GOT3 (cell line): Measurements from ENCODE around the gene MAGI2.
"Not testable (repeated sequence)": the region's sequence is repeated elsewhere in the genome, so short reads cannot be mapped to it uniquely, and the experiment has no call there.

ENCODE experiments used
- DNase-seq: peaks from one replicate; lab custom pipeline; 2025; ENCODE audit warnings: mixed read lengths; lab: John Stamatoyannopoulos, UW

MAGI2 gene

GRCh38 chr7:78038465-78039080 lies 1414.9 kb downstream of the MAGI2 start:
- DNase-seq, result no peak

DNA sequence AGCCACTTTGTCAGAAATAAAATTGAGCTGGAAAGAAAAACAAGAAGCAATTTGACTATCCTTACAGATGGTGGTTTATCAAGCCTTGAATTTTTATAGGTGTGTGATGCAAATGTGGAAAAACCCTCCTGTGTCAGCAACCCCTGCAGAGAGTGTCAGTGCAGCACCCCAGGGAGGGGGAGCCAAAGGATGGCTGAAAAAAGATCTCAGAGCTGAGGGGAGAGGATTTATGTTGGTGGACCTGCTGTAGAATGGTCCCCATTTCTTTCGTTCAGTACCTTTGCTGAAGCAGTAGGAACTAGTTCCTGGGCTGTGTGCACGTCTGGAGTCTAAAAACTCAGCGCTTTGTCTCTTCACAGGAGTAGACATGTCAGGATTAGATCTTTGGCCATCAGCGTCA lies 1415.9 kb downstream of the MAGI2 start:
- no peak for DNase-seq

GRCh38 chr7:78033410-78033809 lies 1420.1 kb downstream of the MAGI2 start:
- no peak for DNase-seq

- DNase-seq, result no peak
These were observed 1427.0 kb downstream of the MAGI2 start for GRCh38 chr7:78026492-78026891.

- DNase-seq, result no peak
These were observed 1428.9 kb downstream of the MAGI2 start for GRCh38 chr7:78024591-78024990.

GRCh38 chr7:78023191-78023590 lies 1430.3 kb downstream of the MAGI2 start:
- no peak for DNase-seq

- no peak for DNase-seq
These were observed 1431.3 kb downstream of the MAGI2 start for GRCh38 chr7:78022165-78022564.

- no peak for DNase-seq
These were observed 1432.6 kb downstream of the MAGI2 start for GRCh38 chr7:78020874-78021249.

DNA sequence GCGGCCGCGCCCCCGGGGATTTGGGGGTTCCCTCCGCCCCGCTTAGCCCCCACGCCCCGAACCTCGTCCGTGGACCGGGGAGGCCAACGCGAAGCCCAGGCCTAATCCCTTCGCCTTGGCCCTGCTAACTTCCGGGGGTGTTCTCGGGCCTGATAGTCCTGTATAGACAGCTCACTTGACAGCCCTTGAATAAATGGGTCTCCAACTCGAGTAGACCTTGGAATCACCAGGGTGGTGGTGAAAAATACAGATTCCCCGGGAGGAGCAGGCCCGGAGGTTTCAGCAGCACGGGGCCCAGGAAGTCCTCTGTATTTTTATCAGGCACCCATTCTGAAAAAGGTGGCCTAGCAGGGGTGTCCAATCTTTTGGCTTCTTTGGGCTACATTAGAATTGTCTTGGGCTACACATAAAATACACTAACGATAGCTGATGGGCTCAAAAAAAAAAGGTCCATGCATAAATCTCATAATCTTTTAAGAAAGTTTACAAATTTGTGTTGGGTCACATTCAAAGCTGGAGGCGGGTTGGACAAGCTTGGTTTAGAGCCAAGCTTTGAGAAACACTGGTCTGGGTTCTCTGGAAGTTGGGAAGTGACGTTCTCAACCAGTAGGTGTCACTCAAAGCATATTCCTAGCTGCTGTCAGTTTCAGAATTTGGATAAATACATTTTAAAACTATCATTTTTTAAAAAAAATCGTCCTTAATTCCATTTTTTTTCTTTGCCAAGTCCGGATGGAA lies 1433.2 kb downstream of the MAGI2 start:
- DNase-seq, result no peak

DNA sequence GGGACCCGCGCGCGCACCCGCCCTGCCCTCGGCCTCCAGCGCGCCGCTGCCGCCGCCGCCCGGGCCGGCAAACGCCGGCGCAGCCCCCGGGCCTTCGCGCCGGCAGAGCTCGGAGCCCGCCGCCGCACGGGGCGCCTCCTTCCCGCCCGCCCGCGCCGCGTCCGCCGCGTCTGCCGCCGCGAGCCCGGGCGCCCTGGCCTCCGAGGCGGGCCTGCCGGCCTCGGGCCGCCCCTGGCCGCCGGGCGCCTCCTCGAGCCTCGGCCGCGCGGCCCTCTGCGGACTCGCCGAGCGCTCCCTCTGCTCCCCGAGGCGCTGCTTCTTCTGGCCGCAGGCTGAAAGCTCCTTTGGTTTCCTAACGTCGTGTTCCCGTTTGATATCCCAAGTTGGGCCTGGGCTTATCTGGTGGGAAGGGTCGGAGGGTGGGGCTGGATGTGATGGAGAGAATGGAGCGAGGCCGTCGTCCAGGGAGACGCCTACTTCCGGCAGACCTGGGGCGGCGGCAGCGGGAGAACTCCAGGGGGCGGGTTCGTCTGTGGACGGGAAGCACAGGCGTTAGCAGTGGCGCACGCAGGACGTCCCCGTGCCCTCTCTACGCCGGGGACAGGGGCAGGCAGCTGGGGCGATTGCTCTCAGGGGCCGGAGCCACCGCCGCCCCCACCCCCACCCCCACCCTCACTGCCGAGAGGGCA lies 1433.9 kb downstream of the MAGI2 start:
- DNase-seq, result peak; percentile 52

DNA sequence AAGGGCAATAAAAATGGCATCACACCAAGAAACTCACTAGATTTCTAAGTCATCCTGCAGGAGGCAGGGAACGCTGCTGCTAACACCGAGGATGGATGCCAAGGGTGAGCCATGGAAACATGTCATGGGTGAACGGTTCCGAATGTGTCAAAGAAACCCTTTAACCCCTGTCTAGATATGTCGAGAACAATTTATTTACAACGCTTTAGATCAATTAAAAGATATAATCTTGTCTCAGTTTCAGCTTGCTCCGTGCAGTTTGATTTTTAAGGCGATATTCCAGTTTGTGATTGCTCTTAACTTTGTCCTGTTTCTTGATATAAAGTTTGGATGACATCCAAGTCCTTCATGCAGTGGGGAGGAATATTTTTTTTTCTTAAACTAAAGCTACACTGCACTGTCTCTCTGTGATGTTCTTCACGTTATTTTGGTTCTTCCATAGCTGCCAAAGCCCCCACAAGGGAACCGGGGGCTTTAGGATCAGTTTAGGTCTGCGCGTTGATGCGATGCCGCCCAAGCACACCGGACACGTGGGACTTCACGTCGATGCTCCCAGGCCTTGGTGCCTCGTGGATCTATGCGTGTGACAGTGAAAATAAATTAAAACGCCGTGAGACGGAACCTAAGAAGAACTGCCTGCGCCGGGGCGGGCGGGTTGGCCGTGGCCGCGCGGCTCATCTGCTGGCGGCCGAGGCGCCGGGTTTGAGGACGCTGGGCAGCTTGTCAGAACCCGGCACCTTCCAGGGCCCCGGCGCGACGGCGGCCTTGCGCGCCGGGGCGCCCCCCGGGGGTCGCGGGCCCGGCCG lies 1434.6 kb downstream of the MAGI2 start:
- DNase-seq, result no peak

GRCh38 chr7:78017591-78018100 lies 1435.8 kb downstream of the MAGI2 start:
- no peak for DNase-seq

- DNase-seq, result no peak
These were observed 1437.8 kb downstream of the MAGI2 start for GRCh38 chr7:78015574-78016260.

DNA sequence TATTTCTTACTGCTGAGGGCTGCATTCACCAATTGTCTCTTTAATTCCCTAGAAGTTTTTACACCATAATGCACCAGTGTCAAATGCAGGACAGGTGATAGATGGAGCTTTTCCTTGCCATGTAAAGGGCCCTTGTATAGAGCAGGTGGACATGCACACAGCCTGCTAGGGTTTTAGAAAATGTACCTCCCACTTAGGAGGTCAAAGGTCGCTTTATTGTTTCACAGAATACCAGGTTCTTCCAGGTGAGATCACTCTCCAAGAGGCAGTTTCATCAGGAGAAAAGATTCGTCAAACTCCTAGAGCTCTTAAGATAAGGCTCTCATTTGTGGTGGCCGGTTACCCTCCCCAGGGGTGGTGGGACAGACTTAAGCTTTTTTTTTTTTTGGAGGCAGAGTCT lies 1439.1 kb downstream of the MAGI2 start:
- no peak for DNase-seq

DNA sequence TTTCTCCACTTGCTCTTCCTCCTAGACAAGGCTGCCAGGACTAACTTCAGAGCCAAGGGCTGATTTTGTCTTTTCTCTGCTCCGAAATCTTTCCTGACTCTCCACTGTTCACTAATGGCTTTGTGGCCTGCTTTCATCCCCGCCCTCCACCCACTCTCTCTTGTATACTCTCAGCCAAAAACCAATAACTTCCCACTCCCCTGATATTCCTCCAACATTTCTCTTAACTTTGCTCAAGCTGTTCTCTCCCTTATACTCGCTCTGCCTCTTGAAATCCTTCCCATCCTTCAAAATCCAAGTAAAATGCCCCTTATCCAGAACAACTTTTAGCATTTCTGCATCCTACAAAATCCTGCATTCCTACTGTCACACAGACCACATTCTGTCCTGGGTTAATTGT lies 1440.1 kb downstream of the MAGI2 start:
- no peak for DNase-seq

GRCh38 chr7:78011642-78012041 lies 1441.8 kb downstream of the MAGI2 start:
- DNase-seq, result no peak

- no peak for DNase-seq
These were observed 1446.2 kb downstream of the MAGI2 start for GRCh38 chr7:78007231-78007630.

DNA sequence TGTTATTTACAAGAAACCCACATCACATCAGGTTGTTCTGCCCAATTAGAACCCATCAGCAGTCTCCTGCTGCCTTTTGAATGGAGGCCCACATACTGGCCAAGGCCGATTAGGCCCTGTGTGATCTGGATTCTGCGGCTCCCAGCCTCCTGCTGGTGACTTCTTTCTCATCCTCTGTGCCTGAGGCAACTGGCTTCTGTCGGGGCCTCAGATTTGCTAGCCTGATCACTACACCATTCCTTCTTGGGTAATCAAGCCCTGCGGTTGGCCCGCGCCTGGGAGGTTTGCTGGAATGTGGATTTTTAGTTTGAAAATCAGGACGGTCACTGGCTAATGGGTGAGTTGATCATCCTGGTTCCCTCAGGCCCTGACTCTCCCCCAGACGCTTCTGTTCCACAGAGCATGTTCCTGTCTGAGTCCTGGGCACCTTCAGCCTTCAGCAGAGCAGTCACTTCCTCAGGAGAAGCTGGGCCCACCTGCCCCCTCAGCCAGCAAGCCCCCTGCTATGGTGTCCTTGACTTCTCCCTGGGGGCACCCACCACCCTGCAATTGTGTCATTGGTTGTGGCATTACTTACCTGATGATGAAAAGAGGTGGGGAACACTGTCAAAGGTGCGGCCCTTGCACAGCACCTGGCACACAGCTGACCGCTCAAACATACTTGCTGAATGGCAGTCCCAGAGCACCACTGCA lies 1447.3 kb downstream of the MAGI2 start:
- DNase-seq, result no peak

- DNase-seq, result no peak
These were observed 1450.8 kb downstream of the MAGI2 start for GRCh38 chr7:78002715-78003114.

DNA sequence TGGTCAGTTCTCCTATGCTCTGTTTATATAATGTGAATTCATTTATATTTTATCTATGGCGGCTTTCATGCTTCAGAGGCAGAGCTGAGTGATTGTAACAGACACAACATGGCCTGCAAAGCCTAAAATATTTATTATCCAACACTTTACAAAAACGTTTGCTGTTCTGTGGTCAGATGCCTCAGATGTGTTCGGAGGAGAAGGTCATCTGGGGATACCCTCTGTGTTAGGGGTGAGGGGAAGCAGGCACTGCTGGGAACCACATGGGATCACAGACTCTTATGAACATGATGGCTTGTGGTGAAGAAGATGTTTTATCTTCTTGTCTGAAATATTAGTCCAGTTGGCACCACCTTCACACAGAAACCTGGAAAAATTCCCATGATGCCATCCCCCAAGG lies 1451.4 kb downstream of the MAGI2 start:
- DNase-seq, result no peak

- not testable (repeated sequence) for DNase-seq
These were observed 1454.3 kb downstream of the MAGI2 start for GRCh38 chr7:77999168-77999567.
